Astrocyte of the cerebellum (primary cell): ENCODE data around the gene TUBG2.
A peak's percentile ranks its signal among the peaks of the same experiment; 100 is the strongest.

Experiments
- DNase-seq: peaks from one replicate; pipeline ENCODE4 v3.0.0-alpha.2; 2011; ENCODE audit warnings: low read depth
- H3K4me3 ChIP-seq: 2 replicates; pipeline ENCODE4 v1.5.1; 2011; ENCODE audit warnings: mild to moderate bottlenecking, low read depth, low read length, moderate library complexity
- CTCF ChIP-seq: IDR thresholded peaks from 2 replicates; pipeline ENCODE4 v1.5.1; 2012; ENCODE audit warnings: low read length, low read depth, moderate library complexity, mild to moderate bottlenecking; ENCODE audit errors: missing control alignments
- in situ Hi-C: cut with HindIII; loops from 2 replicates; pipeline ENCODE4 v1.10.0; 2017; ENCODE audit warnings: low sequenced_read_pairs

Gene TUBG2

GRCh38 chr17:42669977-42670788 is 11.1 kb downstream of the TUBG2 start:
- H3K4me3 ChIP-seq, result no peak overlapping the region
- DNase-seq, result no peak
- in situ Hi-C loops, result no loop called here
- TF ChIP-seq CTCF, result no peak

GRCh38 chr17:42670789-42671657 is 11.9 kb downstream of the TUBG2 start:
- TF ChIP-seq CTCF, result no peak
- no peak for DNase-seq
- no peak overlapping the region for H3K4me3 ChIP-seq
- in situ Hi-C loops, result no loop called here

- in situ Hi-C loops, result no loop called here
- no peak overlapping the region for H3K4me3 ChIP-seq
- no peak for DNase-seq
- TF ChIP-seq CTCF, result no peak
Observed at GRCh38 chr17:42672038-42672437, 13.0 kb downstream of the TUBG2 start.

- in situ Hi-C loops, result no loop called here
- DNase-seq, result no peak
Observed at GRCh38 chr17:42673266-42673884, 14.3 kb downstream of the TUBG2 start.

GRCh38 chr17:42673885-42674754 is 15.0 kb downstream of the TUBG2 start:
- H3K4me3 ChIP-seq, result peak overlapping the region; percentile 63
- peak; percentile 60 for TF ChIP-seq CTCF
- no peak for DNase-seq
- in situ Hi-C loops, result no loop called here

More at GRCh38 chr17:42673266-42673884, 14.3 kb downstream of the TUBG2 start:
- TF ChIP-seq CTCF, result no peak
- H3K4me3 ChIP-seq, result peak overlapping the region; percentile 63
